ENCODE results near the gene APEH. TPM values are rescaled to one million over a fixed set of nuclear protein-coding genes. Genes with fewer than 3 reads are reported as not detected.
"Not testable (repeated sequence)": the region's sequence is repeated elsewhere in the genome, so short reads cannot be mapped to it uniquely, and the experiment has no call there.

Gene APEH
- total RNA-seq, 6 donors from 2014 or later, result 54.7 to 104 (median 92.8) TPM

DNA sequence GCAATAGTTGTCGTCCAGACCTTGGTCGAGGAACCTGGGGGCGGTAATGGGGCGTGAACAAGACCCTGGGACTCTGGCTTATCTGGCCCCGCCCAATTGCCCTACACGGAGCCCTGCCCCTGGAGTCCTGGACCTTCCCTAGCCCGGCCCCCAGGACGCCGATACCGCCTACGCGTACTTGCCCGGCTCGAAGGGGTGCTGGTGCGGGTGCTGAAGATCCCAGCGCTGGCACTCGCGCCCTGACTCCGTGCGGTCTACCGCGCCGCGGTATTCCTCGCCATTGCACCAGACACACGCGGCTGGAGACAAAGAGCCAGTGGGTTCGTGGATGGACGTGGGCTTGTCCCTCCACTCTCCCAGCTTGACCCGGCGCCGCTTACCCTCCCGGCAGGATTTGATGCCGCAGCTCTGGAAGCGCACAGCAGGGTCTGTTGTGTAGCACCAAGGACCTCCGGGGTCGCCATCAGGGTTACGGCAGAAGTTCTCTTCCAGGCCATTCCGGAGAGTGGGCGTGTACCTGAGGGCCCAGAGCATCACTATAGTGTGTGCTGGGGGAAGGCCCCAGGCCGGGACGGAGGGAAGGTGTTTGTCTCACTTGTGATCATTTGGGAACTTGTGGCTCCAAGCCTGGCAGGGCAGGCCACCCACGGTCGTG, 12.7 kb downstream of the APEH start:
- H3K27me3 ChIP-seq, H3K9me3 ChIP-seq: not testable (repeated sequence)
- ATAC-seq (ENCODE audit: low FRiP score in 2 of 2), result peak; percentile 60 to 72
- peaks cover 24 to 49% (median 30%) of the 10 kb centered on the region in 4 donors for H3K4me1 ChIP-seq
- DNase-seq, result peak; percentile 87 to 88
- H3K27ac ChIP-seq, result peak overlapping the region in 1 of 4 donors; percentile 21
- peaks cover 8 to 30% (median 24%) of the 10 kb centered on the region in 4 donors for H3K36me3 ChIP-seq
- H3K4me3 ChIP-seq, result peak overlapping the region in 3 of 4 donors; percentile 33 to 42 (median 42)
- WGBS, 2 donors, result 20 to 63% methylated on average over 4 to 25 of the region's 44 CpGs

GRCh38 chr3:49687424-49687795, 13.3 kb downstream of the APEH start:
- Histone ChIP-seq H3K4me1 (peaks cover 24 to 50% (median 30%) of the 10 kb centered on the region in 4 donors), H3K36me3 (peaks cover 8 to 25% (median 19%) of the 10 kb centered on the region in 4 donors)
- not testable (repeated sequence) for H3K9me3 ChIP-seq; H3K4me3 ChIP-seq; ATAC-seq (ENCODE audit: low FRiP score in 2 of 2); H3K27ac ChIP-seq; H3K27me3 ChIP-seq
- WGBS, 2 donors, result 95% methylated on average over 12 of the region's 12 CpGs; no CpG with 5 or more reads in 1 of the 2 donors
- DNase-seq, result peak in 1 of 2 donors; percentile 54

- H3K27ac ChIP-seq, result peak overlapping the region; percentile 56 to 90 (median 82)
- not testable (repeated sequence) for DNase-seq; ATAC-seq (ENCODE audit: low FRiP score in 2 of 2); H3K27me3 ChIP-seq; H3K9me3 ChIP-seq
- peaks cover under 1 to 14% (median 8%) of the 10 kb centered on the region in 4 donors for H3K36me3 ChIP-seq
- H3K4me1 ChIP-seq, result peaks cover 24 to 50% (median 30%) of the 10 kb centered on the region in 4 donors
- 61 to 100% methylated on average over 1 to 7 of the region's 7 CpGs for WGBS, 2 donors
- H3K4me3 ChIP-seq, result peak overlapping the region in 3 of 4 donors; percentile 92 to 100 (median 98)
Observed at GRCh38 chr3:49688338-49689045, 14.3 kb downstream of the APEH start.

- Histone ChIP-seq H3K36me3 (peaks cover 0 to 6% (median 2%) of the 10 kb centered on the region in 4 donors), H3K27me3 (no peaks in the 10 kb centered on the region), H3K9me3 (no peaks in the 10 kb centered on the region), H3K4me1 (peaks cover 24 to 50% (median 30%) of the 10 kb centered on the region in 4 donors), H3K4me3 (peak within 1 kb of the TSS; percentile 72 to 100 (median 95)), H3K27ac (peak within 1 kb of the TSS; percentile 56 to 90 (median 82))
- TF ChIP-seq POLR2AphosphoS5 (IDR thresholded peaks at IDR 0.05) (peak; percentile 60 to 89), POLR2A (IDR thresholded peaks at IDR 0.05) (peak in 2 of 4 donors; percentile 48 to 71), CTCF (IDR thresholded peaks at IDR 0.05) (peak in 4 of 6 experiments; percentile 31 to 54 (median 50)), EP300 (IDR thresholded peaks at IDR 0.05) (no peak)
- DNase-seq (peak; percentile 84 to 99), ATAC-seq (ENCODE audit: low FRiP score in 2 of 2) (peak; percentile 83 to 93)
- WGBS, 2 donors, result 0 to 4% methylated on average over 3 to 41 of the region's 66 CpGs
Observed at GRCh38 chr3:49689046-49689907, 15.1 kb downstream of the APEH start, which contains the start of the genes MST1 and RNF123. TSS of gene MST1 (minus strand) at chr3:49689474. CDS start at chr3:49688691, 783 bp downstream. TSS of gene RNF123 (plus strand) at chr3:49689557. CDS start at chr3:49691166, 1,609 bp downstream.

DNA sequence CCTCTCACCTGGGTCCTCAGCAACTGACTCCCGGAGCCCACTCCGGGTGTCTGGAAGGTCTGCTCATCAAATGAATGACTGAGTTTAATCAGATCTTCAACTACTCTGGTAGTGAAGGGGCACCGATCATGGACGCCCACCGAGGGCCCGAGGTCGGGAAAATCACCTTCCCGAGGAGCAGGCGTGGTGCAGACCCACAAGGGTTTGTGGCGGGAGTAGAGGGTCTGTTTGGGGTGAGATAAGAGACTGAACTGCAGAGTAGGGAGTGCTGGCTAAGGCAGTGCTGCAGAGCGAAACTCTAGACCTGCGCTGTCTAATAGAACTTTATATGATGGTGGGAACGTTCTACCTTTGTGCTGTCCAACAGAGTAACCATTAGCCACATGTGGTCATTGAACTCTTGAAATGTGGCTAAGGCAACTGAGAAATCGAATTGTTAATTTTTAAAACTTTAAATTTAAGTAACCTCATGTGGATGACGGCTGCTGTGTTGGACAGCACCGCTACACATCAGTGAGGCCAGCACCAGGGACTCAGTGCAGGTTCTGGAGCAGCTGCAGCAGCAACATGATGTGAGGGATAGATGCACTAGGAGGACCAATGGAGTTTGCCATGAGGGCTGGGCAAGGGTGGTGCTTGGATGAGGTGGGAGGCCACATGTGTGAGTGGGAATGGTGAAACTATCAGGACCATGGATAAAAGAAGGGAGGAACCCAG, 15.9 kb downstream of the APEH start:
- H3K9me3 ChIP-seq; ATAC-seq (ENCODE audit: low FRiP score in 2 of 2); H3K36me3 ChIP-seq; DNase-seq; H3K27me3 ChIP-seq: not testable (repeated sequence)
- peaks cover 24 to 50% (median 30%) of the 10 kb centered on the region in 4 donors for H3K4me1 ChIP-seq
- WGBS, 2 donors, result 9 to 15% methylated on average over 14 to 16 of the region's 16 CpGs
- peak overlapping the region; percentile 56 to 90 (median 82) for H3K27ac ChIP-seq
- peak overlapping the region; percentile 72 to 100 (median 95) for H3K4me3 ChIP-seq

DNA sequence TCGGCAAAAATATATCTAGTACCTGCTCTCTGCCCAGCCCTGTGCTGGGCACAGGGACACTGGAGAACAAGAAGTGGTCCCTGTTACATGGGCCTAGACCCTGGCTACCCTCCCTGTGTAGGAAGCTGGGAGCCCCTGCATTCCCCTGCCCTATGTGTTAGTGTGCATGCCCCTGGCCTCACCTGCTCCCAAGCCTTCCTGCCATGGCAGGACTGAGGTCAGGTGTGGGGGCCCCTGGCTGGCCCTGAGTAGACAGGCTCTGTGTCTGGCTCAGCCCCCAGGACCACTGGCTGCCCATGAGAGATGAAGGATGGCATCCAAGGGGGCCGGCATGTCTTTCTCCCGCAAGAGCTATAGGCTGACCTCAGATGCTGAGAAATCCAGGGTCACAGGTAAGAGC, 16.7 kb downstream of the APEH start:
- DNase-seq; H3K9me3 ChIP-seq; ATAC-seq (ENCODE audit: low FRiP score in 2 of 2); H3K27me3 ChIP-seq; H3K4me3 ChIP-seq; H3K36me3 ChIP-seq; H3K27ac ChIP-seq: not testable (repeated sequence)
- peaks cover 24 to 45% (median 29%) of the 10 kb centered on the region in 4 donors for H3K4me1 ChIP-seq
- 92 to 96% methylated on average over 3 of the region's 3 CpGs for WGBS, 2 donors

DNA sequence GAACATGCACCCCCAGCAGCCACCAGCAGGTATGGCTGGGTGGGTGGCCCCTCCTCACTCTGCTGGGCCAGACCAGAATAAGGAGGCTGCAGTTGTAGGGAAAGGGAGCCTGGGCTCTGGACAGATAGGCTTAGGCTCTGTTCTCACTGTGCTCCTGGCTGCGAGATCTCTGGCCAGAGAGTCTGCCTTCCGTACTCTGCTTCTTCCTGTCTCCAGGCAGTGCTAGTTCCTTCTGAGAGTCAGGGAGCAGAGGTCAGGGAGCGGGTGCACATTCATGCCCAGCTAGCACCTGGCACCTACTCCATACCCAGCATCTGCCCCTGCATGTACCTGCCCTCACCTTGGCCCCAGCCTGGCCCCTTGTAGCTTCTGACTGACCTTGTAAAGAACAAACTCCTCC, 17.3 kb downstream of the APEH start:
- not testable (repeated sequence) for H3K9me3 ChIP-seq; H3K27me3 ChIP-seq; DNase-seq; H3K27ac ChIP-seq; H3K36me3 ChIP-seq; ATAC-seq (ENCODE audit: low FRiP score in 2 of 2); H3K4me3 ChIP-seq
- WGBS, 2 donors, result 91 to 100% methylated on average over 1 to 3 of the region's 3 CpGs
- peaks cover 21 to 39% (median 27%) of the 10 kb centered on the region in 4 donors for H3K4me1 ChIP-seq

DNA sequence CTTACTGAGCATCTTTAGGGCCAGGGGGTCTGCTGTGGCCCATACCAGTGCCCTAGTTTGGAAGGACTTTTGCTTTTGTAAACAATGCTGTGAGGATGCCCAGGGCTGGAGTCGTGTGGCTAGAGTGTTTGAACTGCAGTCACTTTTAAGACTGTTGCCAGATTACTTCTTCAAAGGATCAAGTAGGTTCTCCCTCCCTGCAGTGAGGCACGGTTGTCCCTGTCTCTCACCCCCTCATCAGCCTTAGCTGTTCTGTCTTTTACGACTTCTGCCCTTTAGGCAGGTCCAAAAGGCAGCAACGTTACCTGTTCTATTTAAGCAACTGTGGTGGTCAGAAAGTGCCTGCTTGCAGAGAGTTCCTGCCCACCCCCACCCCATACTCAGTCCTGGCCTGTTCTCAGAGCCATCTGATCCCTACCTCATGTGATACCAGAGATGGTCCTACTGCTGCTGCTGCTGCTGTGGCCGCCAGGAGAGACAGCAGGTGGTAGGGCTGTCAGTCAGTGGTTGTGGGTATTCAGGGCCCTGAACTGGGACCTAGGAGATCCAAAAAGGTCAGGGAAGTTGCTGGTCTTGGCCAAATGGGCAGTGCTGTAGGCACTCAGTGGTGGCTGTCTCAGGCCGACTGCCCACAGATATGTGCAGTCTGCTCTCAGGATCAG, 20.4 kb downstream of the APEH start:
- Histone ChIP-seq H3K36me3 (peaks cover 0 to 29% (median 23%) of the 10 kb centered on the region in 4 donors), H3K4me1 (peaks cover 12 to 22% (median 16%) of the 10 kb centered on the region in 4 donors)
- not testable (repeated sequence) for DNase-seq; ATAC-seq (ENCODE audit: low FRiP score in 2 of 2); H3K4me3 ChIP-seq; H3K27ac ChIP-seq; H3K27me3 ChIP-seq; H3K9me3 ChIP-seq
- WGBS, 2 donors, result 58 to 61% methylated on average over 5 of the region's 6 CpGs

GRCh38 chr3:49695350-49696015, 21.3 kb downstream of the APEH start:
- DNase-seq; ATAC-seq (ENCODE audit: low FRiP score in 2 of 2); H3K9me3 ChIP-seq; H3K27ac ChIP-seq; H3K4me3 ChIP-seq; H3K27me3 ChIP-seq: not testable (repeated sequence)
- Histone ChIP-seq H3K36me3 (peaks cover 0 to 39% (median 30%) of the 10 kb centered on the region in 4 donors), H3K4me1 (peaks cover 6 to 15% (median 9%) of the 10 kb centered on the region in 4 donors)
- 92 to 100% methylated on average over 1 to 3 of the region's 4 CpGs for WGBS, 2 donors

Measured in upper lobe of left lung (tissue), 6 donors.